T-helper 2 cell treated with Interferon-gamma antibody and Interleukin-4, amounts not matched to agents 5 μg/mL and 100 μg/mL, for 36 hours (primary cell): ENCODE results near the gene PHF5A.
"Not testable (repeated sequence)": the region's sequence is repeated elsewhere in the genome, so short reads cannot be mapped to it uniquely, and the experiment has no call there.

ENCODE experiments used
- DNase-seq: peaks from one replicate; pipeline ENCODE4 v3.0.0; 2021; ENCODE audit warnings: low spot score
- H3K27ac Mint-ChIP-seq: one replicate; pipeline ENCODE4 v1.8.0; 2021; ENCODE audit warnings: mild to moderate bottlenecking, mixed read lengths
- H3K27me3 Mint-ChIP-seq: one replicate; pipeline ENCODE4 v1.8.0; 2021; ENCODE audit warnings: low read depth, mixed read lengths
- H3K36me3 Mint-ChIP-seq: one replicate; pipeline ENCODE4 v1.8.0; 2021; ENCODE audit warnings: low read depth, mixed read lengths
- H3K4me1 Mint-ChIP-seq: one replicate; pipeline ENCODE4 v1.8.0; 2021; ENCODE audit warnings: low read depth, mixed read lengths
- H3K4me3 Mint-ChIP-seq: one replicate; pipeline ENCODE4 v1.8.0; 2022; ENCODE audit warnings: mild to moderate bottlenecking, moderate library complexity, mixed read lengths
- H3K9me3 Mint-ChIP-seq: one replicate; pipeline ENCODE4 v1.8.0; 2021; ENCODE audit warnings: mixed read lengths

The PHF5A gene

DNA sequence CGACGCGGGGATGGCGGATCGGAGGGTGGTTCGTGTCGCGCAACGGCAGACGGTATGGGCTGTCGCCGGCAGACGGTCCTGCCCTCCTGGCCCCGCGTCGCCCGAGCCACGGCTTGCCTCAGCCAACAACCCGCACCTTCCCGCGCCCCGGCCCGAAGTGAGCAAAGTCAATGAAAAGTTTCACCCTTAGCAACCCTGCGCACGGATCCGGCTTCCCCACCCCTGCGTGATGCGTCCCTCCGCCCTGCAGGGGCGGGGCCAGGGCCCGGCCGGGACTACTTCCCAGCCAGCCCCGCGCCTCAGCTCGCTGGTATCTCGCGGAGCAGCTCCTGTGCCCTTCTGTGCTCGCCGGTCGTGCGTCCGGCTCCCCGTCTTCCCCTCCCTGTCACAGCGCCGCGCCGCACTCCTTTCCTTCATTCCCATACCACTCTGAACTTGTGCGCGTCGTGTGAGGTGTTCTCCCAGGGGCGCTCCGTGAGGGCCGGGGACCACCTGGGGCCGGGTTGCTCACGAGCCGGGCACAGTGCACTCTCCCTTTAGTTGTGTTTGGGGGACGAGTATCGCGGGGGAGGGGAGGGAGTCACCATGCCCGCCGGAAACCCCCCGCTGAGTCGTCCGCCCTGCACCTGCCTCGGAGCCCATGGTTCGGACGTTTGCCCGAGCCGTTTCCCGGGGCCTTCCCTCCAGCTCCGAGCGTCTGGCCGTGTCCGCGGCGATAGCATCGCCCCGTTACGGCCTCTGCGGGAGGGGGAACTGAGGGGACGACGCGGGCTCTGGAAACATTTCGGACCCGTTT lies 21.7 kb downstream of the PHF5A start, which contains the start of gene TOB2:
TSS of gene TOB2 (minus strand) at position 163 of the 796 bp plus-strand sequence. CDS start 9,456 bp downstream, outside the sequence.
- peak within 1 kb of the TSS; percentile 89 for H3K4me3 Mint-ChIP-seq
- H3K27me3 Mint-ChIP-seq = no peaks in the 10 kb centered on the region
- H3K27ac Mint-ChIP-seq = peak within 1 kb of the TSS; percentile 97
- H3K4me1 Mint-ChIP-seq = peaks cover 16% of the 10 kb centered on the region
- peak; percentile 94 for DNase-seq
- H3K36me3 Mint-ChIP-seq = peaks cover 6% of the 10 kb centered on the region
- no peaks in the 10 kb centered on the region for H3K9me3 Mint-ChIP-seq

DNA sequence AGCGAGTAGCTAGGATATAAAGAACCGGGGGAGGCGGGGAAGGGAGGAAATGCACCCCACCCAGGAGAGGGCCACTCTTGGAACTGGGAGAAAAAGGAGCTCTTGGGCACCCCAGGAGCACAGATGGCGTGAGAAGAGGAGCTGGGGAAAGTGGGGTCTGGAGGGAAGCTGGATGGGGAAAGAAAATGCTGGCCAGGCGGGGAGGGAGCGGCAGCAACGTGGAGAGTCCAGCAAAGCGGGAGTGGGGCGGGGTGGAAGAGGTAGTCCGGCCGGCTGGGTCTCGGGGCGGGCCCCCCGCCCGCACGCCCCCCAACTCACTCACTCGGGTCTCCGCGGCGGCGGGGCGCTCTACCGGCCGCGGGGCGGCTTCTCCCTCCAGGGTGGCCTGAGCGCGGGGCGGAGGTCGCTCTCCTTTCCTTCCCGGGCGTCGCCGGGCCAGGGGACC lies 22.4 kb downstream of the PHF5A start:
- no peak for DNase-seq
- Mint-ChIP-seq H3K4me1 (peaks cover 16% of the 10 kb centered on the region), H3K36me3 (peaks cover 7% of the 10 kb centered on the region), H3K4me3 (peak overlapping the region; percentile 89), H3K9me3 (no peaks in the 10 kb centered on the region), H3K27me3 (no peaks in the 10 kb centered on the region), H3K27ac (peak overlapping the region; percentile 97)

DNA sequence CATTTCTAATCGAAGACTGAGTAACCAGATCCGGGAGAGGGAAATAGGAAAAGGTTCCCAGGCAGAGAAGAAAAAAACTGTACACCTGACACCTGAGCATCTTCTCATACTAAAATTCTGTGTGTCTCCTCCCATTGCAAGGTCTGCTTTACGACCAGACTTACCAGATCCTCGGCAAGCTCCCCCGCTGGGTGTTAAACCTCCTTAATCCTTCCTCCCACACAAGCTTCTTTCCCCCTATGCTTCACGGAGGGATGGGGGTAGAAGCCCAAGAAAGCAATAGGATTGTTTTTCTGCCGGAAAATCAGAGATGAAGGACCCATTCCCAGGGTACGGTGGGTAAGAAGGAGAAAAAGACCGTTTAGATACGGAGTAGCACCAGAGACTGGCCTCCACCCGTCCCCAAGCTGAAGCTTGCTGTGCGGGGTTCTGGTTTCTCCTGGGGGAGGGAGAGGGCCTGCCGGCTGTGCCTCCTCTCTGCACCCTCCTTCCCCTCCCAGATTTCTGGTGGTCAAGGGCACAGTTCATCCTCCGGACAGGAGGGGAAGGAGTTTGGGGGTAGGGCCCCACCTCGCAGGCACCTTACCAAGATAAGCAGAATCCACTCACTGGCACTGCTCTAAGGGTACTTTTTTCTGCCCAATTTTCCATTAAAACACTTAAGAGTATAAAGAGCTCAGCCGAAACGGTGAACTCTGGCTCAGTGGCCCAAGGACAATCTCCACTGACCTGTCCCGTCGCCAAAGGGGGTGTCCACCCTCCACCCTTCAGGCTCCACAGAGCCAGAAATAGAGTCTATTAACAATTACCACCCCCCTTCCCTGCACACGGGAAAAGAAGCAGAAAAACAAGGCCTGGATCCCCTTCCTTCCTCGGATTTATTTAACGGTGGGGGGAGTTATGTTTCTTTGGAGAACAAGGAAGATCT lies 23.1 kb downstream of the PHF5A start:
- H3K4me3 Mint-ChIP-seq = peak overlapping the region; percentile 89
- peak overlapping the region; percentile 79 for H3K27ac Mint-ChIP-seq
- H3K9me3 Mint-ChIP-seq = no peaks in the 10 kb centered on the region
- no peaks in the 10 kb centered on the region for H3K27me3 Mint-ChIP-seq
- peaks cover 7% of the 10 kb centered on the region for H3K36me3 Mint-ChIP-seq
- H3K4me1 Mint-ChIP-seq = peaks cover 16% of the 10 kb centered on the region
- peak; percentile 23 for DNase-seq

DNA sequence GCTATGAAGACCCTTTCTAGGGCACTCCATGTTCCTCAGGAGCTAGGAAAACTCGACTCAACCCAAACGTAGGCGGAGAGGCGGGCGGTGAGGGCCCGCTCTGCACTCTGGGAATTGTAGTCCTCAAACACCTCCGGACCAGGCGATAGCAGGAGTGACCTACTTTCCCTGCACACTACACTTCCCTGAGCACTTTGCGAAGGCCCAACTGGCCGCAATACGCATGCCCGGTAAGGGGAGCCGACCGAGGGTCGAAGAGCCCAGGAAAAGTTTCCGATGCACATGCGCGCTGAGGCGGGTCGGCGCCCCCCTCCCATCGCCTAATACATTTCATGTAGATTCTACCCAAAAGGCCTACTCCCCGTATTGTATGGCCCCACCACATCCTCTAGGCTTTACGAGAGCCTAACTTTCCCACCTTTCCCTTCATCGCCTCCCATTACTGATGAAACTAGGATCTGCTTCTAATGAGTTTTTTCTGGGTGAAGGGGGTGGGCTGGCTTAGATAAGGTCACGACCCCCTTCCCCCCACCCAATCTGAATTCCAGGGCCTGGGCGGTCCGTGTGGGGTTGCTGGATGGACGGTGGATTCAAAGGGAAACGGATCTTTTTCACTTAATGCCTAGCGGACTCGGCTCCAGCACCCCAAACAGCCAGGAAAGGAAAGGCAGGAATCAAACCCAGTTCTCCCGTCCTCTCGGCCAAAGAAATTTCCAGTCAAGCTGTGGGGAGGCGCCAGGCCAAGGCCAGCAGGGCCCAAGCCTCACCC lies 23.9 kb downstream of the PHF5A start:
- Mint-ChIP-seq H3K4me1 (peaks cover 16% of the 10 kb centered on the region), H3K27me3 (no peaks in the 10 kb centered on the region), H3K27ac (peak overlapping the region; percentile 79), H3K4me3 (peak overlapping the region; percentile 89), H3K9me3 (no peaks in the 10 kb centered on the region), H3K36me3 (peaks cover 7% of the 10 kb centered on the region)
- peak; percentile 89 for DNase-seq

DNA sequence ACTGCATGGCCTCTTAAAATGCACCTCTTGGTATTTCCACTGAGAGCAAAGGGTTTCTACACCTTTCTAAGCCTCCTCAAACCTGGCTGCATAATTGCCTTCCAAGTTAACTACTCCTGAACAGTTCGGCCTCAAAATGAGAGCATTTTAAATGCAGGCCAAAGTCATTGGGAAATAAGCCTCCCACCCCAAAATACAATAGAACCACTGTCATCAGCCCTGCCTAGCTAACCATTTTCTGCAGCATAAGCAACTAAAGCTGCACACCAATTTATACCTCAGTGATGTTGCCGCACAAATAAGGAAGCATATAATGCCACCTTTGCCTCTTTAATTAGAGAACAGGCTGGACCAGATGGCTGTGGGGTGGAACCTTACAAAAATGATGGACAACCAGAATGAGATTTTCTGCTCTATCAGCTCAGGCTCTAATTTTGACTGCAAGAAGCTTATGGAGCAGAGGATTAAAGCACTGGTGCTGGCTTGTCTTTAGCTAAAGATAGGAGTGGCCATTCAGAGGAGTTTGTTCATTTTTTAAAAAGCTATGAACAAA lies 26.2 kb downstream of the PHF5A start:
- no peak for DNase-seq
- Mint-ChIP-seq H3K4me3 (no peak overlapping the region), H3K9me3 (no peaks in the 10 kb centered on the region), H3K27me3 (no peaks in the 10 kb centered on the region), H3K27ac (no peak overlapping the region), H3K36me3 (peaks cover 9% of the 10 kb centered on the region), H3K4me1 (peaks cover 9% of the 10 kb centered on the region)

DNA sequence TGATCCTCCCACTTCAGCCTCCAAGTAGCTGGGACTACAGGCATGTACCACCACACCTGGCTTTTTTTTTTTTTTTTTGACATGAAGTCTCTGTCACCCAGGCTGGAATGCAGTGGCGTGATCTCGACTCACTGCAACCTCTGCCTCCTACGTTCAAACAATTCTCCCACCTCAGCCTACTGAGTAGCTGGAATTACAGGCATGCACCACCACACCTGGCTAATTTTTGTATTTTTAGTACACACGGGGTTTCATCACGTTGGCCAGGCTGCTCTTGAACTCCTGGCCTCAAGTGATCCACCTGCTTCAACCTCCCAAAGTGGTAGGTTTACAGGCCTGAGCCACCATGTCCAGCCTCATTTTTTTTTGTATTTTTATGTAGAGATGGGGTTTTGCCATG lies 28.0 kb downstream of the PHF5A start:
- not testable (repeated sequence) for H3K27ac Mint-ChIP-seq
- H3K4me1 Mint-ChIP-seq = peaks cover 11% of the 10 kb centered on the region

DNA sequence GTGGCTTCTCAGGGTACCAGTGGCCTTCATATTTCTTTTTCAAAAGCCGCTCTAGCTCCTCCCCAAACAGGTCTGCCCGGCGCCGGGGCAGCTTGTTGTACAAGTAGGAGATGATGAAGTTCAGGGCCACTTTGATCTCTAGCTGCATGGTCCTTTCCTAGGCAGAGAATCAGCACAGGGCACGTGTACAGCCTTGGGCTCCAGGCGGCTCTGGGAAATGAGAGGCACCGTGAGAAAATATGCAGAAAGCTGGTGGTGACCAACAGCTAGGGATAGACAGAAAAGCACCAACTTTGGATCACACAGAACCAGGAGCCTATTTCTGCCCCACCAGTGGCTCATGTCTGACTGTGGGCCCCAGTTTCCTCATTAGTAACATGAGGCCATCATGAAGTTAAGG lies 31.3 kb downstream of the PHF5A start:
- no peak for DNase-seq
- H3K9me3 Mint-ChIP-seq = no peaks in the 10 kb centered on the region
- H3K36me3 Mint-ChIP-seq = peaks cover 27% of the 10 kb centered on the region
- peaks cover 5% of the 10 kb centered on the region for H3K4me1 Mint-ChIP-seq
- no peak overlapping the region for H3K27ac Mint-ChIP-seq
- H3K4me3 Mint-ChIP-seq = no peak overlapping the region
- no peaks in the 10 kb centered on the region for H3K27me3 Mint-ChIP-seq

More for the DNA sequence above, 28.0 kb downstream of the PHF5A start:
- peaks cover 22% of the 10 kb centered on the region for H3K36me3 Mint-ChIP-seq
- H3K4me3 Mint-ChIP-seq, H3K27me3 Mint-ChIP-seq, H3K9me3 Mint-ChIP-seq, DNase-seq: not testable (repeated sequence)

DNA sequence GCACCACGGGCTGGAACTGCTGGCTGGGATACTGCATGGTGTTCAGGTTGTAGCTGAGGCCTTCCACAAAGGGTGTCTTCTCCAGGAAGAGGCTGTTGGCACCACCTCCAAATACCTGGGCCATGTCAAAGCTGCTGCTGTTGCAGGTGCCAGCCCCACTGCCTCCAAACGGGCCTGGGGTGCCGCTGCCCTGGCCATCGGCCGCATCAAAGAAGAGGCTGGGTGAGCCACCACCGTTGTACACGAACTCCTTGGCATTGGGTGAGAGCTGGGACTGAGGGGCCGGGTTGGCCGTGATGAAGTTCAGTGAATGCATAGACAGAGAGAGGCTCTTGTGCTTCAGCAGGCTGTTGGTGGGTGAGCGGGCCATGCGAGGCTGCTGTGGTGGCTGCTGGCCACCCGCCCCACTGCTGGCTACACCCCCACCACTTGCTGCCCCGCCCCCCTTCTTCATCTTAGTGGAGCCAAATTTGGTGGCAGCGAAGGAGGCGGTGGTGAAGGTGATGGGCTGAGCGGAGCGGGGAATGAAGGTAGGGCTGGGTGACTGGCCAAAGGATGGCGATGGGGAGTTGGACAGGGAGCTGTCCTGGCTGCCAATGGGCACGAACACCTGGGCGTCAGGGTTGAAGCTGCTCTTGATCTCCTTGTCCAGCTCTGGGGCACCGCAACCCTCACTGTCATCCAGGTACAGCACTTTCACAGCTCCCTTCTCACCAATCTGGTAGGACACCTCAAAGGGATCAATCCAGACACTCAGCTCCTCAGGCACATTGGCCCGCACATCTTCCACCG lies 32.0 kb downstream of the PHF5A start:
- Mint-ChIP-seq H3K27ac (no peak overlapping the region), H3K36me3 (peaks cover 30% of the 10 kb centered on the region)

DNA sequence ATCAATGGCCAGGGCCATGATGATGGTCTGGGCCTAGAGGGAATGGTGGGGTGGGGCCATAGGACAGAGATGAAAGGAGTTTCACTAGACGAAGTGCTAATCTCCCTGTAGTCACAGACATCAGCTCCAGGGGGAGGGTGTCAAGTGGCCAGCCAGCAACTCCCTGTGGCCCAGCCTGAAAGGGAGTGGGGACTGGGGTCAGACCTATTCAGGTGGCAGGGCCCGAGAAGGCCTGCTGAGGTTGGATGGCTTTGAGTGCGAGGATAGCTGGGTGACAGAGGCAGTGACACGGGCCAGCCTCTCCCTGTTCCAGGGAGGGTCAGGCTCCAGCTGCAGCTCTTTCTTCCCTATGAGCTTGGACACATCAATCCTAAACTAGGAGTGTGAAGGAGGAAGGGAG lies 32.9 kb downstream of the PHF5A start:
- H3K4me1 Mint-ChIP-seq = peaks cover 3% of the 10 kb centered on the region
- peaks cover 36% of the 10 kb centered on the region for H3K36me3 Mint-ChIP-seq
- H3K27ac Mint-ChIP-seq = no peak overlapping the region
- no peak for DNase-seq
- no peak overlapping the region for H3K4me3 Mint-ChIP-seq
- no peaks in the 10 kb centered on the region for H3K9me3 Mint-ChIP-seq
- H3K27me3 Mint-ChIP-seq = no peaks in the 10 kb centered on the region

More for the DNA sequence above, 32.0 kb downstream of the PHF5A start:
- no peak for DNase-seq
- Mint-ChIP-seq H3K27me3 (no peaks in the 10 kb centered on the region), H3K9me3 (no peaks in the 10 kb centered on the region), H3K4me1 (peaks cover 3% of the 10 kb centered on the region), H3K4me3 (no peak overlapping the region)

DNA sequence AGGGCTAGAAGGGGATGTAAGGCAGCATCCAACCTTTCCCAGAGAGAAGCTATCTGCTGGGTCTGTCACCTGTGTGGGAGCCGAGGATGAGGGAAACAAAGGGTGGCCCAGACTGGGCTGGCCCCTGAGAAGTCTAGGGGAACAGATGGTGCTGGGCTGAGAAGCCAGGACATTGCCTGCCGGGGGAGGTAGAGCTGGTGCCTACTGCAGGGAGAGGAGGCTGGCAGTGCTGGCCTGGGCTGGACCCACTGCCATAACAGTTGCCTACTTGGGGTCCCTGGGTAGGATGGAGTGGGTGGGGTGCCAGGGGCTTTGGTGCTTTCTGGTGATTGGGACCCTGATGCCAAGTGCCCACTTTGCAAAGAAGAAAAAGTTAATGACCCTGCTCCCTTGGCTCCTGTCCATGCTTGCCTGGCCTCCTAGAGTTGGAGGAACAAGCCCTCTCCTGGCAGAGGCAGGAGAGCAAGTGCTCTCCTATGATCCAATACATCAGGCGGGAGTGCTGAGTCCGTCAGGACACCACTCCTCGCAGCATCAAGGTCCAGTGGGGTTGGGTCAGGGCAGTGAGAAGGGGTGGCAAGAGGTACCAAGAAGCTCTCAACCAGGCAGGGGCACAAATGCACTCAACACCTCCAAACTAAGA lies 34.0 kb downstream of the PHF5A start:
- not testable (repeated sequence) for H3K4me3 Mint-ChIP-seq, H3K27ac Mint-ChIP-seq, H3K27me3 Mint-ChIP-seq, H3K4me1 Mint-ChIP-seq, H3K9me3 Mint-ChIP-seq, DNase-seq
- H3K36me3 Mint-ChIP-seq = peaks cover 36% of the 10 kb centered on the region

DNA sequence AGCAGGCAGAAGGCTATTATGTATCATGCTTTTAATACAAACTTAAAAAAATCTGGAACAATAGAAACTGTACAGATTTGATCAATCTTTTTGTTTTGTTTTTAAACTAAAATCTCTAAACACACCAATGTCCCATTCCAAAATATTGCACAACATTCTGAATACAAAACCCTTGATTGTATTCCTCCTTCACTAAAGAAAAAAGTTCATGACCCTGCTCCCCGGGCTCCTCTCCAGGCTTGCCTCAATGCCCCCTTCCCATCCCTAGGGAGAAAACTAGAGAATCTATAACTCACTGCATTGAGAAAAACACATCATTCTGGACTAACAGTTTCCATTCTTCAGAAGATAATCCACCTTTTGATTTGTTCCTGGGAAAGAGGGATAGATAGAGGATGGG lies 35.0 kb downstream of the PHF5A start:
- not testable (repeated sequence) for H3K27ac Mint-ChIP-seq, H3K9me3 Mint-ChIP-seq, DNase-seq, H3K27me3 Mint-ChIP-seq, H3K4me3 Mint-ChIP-seq, H3K4me1 Mint-ChIP-seq
- peaks cover 36% of the 10 kb centered on the region for H3K36me3 Mint-ChIP-seq

DNA sequence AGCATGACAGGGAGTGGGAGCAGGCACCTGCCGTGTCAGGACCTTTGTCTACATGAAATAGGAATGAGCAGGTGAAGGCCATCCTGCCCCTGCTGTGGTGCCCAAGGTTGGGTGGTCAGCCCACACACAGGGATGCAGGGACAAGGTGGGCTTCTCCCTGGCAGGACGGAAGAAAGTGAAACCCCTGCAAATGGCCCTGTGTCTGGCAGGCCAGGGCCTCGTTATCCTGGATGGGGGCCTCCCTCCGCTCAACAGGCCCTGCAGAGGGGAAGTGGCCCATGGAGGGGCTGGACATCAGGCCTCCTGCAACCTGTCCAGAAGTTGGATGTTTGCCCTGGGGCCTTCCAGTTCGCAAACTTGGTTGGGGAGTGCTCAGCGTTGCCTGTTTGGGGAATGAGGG lies 36.8 kb downstream of the PHF5A start:
- Mint-ChIP-seq H3K27me3 (no peaks in the 10 kb centered on the region), H3K4me1 (peaks cover 7% of the 10 kb centered on the region), H3K27ac (no peak overlapping the region), H3K36me3 (peaks cover 33% of the 10 kb centered on the region), H3K9me3 (no peaks in the 10 kb centered on the region), H3K4me3 (no peak overlapping the region)
- DNase-seq = no peak
